NT2/D1 (cell line): Measurements from ENCODE around the gene VCL.
"Not testable (repeated sequence)": the region's sequence is repeated elsewhere in the genome, so short reads cannot be mapped to it uniquely, and the experiment has no call there.

ENCODE experiments used
- DNase-seq: peaks from one replicate; pipeline ENCODE4 v3.0.0-alpha.2; 2011; ENCODE audit warnings: low read depth, low spot score
- H3K27me3 ChIP-seq: 2 replicates; pipeline ENCODE4 v1.6.0; 2011; ENCODE audit warnings: mild to moderate bottlenecking; ENCODE audit not compliant: insufficient read length, insufficient read depth
- H3K36me3 ChIP-seq: 2 replicates; pipeline ENCODE4 v1.6.1; 2011; ENCODE audit warnings: mild to moderate bottlenecking, low read length, mixed read lengths; ENCODE audit not compliant: insufficient read depth, insufficient read length
- H3K4me1 ChIP-seq: 2 replicates; pipeline ENCODE4 v1.5.1; 2011; ENCODE audit not compliant: insufficient read depth, insufficient read length
- H3K4me3 ChIP-seq: 2 replicates; pipeline ENCODE4 v1.5.1; 2011; ENCODE audit warnings: low read depth; ENCODE audit not compliant: insufficient read length
- H3K9ac ChIP-seq: 2 replicates; pipeline ENCODE4 v1.6.0; 2011; ENCODE audit warnings: low read depth; ENCODE audit not compliant: insufficient read length
- H3K9me3 ChIP-seq: 2 replicates; pipeline ENCODE4 v1.5.1; 2011; ENCODE audit warnings: mild to moderate bottlenecking, low read length; ENCODE audit not compliant: insufficient read depth
- SUZ12 ChIP-seq: IDR thresholded peaks from 2 replicates; pipeline ENCODE4 v1.6.1; 2011; ENCODE audit not compliant: insufficient read length, insufficient read depth; ENCODE audit errors: extremely low read depth
- YY1 ChIP-seq: IDR thresholded peaks from 2 replicates; pipeline ENCODE4 v1.6.1; 2011; ENCODE audit not compliant: insufficient read length, insufficient read depth
- ZNF274 ChIP-seq: IDR thresholded peaks from 2 replicates; pipeline ENCODE4 v1.6.1; 2011; ENCODE audit warnings: mild to moderate bottlenecking, low read depth, low read length

VCL gene

DNA sequence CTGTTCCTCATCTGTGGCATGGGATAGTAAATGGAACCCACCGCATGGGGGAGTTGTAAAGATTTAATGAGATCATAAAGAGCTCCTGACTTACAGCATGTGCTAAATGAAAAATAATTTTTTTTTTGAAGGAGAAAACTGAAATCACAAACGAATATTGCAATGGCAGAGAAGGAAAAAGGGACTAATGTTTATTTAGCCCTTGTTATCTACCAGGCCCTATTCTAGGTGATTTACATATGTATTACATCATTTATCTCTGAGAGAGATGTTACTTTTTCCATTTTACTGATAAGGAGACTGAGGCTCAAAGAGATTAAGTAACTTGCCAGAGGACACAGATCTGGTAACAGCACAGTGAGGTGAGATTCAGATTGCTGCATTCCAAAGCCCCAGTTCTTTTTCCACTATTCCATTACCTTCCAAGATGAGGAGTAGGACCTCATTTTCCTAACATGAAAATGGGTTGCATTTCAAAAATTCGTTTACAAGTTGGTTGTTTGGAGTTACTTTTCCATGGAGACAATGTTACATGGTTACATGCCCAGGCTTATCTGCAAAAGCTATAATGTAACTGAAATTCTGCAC is 28.6 kb downstream of the VCL start:
- Histone ChIP-seq H3K4me3 (no peak overlapping the region), H3K27me3 (no peaks in the 10 kb centered on the region), H3K9ac (no peak overlapping the region), H3K4me1 (no peaks in the 10 kb centered on the region), H3K9me3 (no peaks in the 10 kb centered on the region), H3K36me3 (peaks cover 44% of the 10 kb centered on the region)
- DNase-seq: no peak
- TF ChIP-seq ZNF274: no peak

DNA sequence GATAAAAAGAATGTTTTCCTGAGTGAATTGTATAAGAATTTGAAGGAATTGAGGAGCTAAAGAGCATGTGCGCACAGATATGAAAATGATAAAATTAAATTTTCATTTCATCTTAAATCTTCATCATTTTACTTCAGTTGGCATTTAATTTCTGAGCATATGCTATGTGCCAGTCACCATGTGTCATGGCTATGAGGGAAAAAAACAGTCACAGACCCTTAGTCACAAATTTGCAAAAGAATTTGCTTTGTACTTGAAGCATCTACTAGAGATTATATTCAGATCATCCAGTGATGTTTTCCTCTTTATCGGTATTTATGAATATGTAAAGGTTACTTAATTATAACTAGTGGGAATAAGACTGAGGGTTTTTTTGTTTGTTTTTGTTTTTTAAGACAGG is 29.8 kb downstream of the VCL start:
- Histone ChIP-seq H3K36me3 (peaks cover 42% of the 10 kb centered on the region), H3K27me3 (no peaks in the 10 kb centered on the region), H3K4me3 (no peak overlapping the region), H3K9ac (no peak overlapping the region), H3K4me1 (no peaks in the 10 kb centered on the region), H3K9me3 (no peaks in the 10 kb centered on the region)
- TF ChIP-seq YY1 (no peak), SUZ12 (no peak)
- no peak for DNase-seq

- no peaks in the 10 kb centered on the region for H3K9me3 ChIP-seq
- H3K36me3 ChIP-seq: peaks cover 43% of the 10 kb centered on the region
- DNase-seq: no peak
- no peaks in the 10 kb centered on the region for H3K4me1 ChIP-seq
- H3K4me3 ChIP-seq: no peak overlapping the region
- no peaks in the 10 kb centered on the region for H3K27me3 ChIP-seq
- H3K9ac ChIP-seq: no peak overlapping the region
- no peak for TF ChIP-seq ZNF274
- no peak for TF ChIP-seq YY1
- TF ChIP-seq SUZ12: no peak
These were observed 32.0 kb downstream of the VCL start for GRCh38 chr10:74029943-74030342.

DNA sequence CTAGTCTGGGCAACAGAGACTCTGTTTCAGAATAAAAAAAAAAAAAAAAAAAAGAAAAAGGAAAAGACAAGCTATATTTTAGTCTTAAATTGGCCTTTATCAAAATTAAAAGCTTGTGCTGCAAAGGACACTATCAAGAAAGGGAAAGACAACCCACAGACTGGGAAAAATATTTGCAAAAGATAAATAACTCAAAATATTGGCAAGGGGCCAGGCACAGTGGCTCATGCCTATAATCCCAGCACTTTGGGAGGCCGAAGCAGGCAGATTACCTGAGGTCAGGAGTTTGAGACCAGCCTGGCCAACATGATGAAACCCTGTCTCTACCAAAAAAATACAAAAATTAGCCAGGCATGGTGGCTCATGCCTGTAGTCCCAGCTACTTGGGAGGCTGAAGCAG is 34.3 kb downstream of the VCL start:
- not testable (repeated sequence) for H3K4me1 ChIP-seq, H3K4me3 ChIP-seq, H3K9me3 ChIP-seq, DNase-seq, H3K9ac ChIP-seq, H3K27me3 ChIP-seq
- H3K36me3 ChIP-seq: peaks cover 38% of the 10 kb centered on the region

DNA sequence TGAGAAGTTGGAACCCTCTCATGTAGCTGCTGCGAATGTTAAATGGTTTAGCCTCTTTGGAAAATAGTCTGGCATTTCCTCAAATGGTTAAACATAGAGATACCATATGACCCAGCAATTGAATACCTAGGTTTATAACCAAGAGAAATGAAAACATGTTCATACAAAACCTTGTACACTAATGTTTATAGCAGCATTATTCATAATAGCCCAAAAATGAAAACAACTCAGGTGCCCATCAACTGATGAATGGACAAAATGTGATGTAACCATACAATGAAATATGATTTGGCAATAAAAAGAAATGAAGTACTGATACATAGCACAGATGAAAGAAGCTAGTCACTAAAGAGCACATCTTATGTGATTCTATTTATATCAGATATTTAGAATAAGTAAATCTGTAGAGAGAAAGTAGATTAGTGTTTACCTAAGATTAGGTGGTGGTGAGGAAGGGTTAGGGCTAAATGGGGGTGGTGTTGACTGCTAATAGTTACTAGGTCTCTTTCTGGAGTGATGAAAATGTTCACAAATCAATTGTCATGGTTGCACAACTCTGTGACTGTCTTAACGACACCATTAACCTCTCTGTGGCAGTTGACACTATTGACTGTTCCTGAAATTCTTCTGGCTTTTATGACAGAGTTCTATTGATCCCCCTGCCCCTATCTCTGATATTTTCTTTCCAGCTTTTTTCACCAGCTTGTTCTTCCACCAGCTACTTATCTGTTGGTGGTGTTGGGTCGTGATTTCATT is 35.2 kb downstream of the VCL start:
- TF ChIP-seq ZNF274 (no peak), SUZ12 (no peak), YY1 (no peak)
- no peak for DNase-seq
- no peaks in the 10 kb centered on the region for H3K9me3 ChIP-seq
- peaks cover 41% of the 10 kb centered on the region for H3K36me3 ChIP-seq
- H3K4me3 ChIP-seq: no peak overlapping the region
- no peaks in the 10 kb centered on the region for H3K27me3 ChIP-seq
- no peak overlapping the region for H3K9ac ChIP-seq
- no peaks in the 10 kb centered on the region for H3K4me1 ChIP-seq

DNA sequence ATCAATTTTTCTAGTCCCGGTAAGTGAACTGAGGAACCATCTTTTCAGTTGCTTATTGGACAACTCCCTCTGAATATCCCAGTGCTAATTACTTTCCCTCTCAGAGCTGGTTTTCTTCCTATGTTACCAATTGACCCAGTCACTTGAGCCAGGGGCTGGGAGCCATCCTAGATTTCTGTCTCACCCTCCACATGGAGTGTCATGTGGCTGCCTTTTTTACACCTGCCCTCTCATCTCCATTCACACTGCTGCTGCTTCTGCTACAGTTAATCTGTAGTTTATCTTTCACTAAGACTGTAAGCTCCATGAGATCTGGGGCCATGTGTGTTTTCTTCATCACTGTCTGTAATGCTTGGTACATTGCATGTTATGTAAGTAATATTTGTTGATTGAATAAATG is 35.8 kb downstream of the VCL start:
- Histone ChIP-seq H3K27me3 (no peaks in the 10 kb centered on the region), H3K4me3 (no peak overlapping the region), H3K4me1 (no peaks in the 10 kb centered on the region), H3K9me3 (no peaks in the 10 kb centered on the region), H3K36me3 (peaks cover 41% of the 10 kb centered on the region), H3K9ac (no peak overlapping the region)
- TF ChIP-seq SUZ12 (no peak), ZNF274 (no peak), YY1 (no peak)
- DNase-seq: no peak

DNA sequence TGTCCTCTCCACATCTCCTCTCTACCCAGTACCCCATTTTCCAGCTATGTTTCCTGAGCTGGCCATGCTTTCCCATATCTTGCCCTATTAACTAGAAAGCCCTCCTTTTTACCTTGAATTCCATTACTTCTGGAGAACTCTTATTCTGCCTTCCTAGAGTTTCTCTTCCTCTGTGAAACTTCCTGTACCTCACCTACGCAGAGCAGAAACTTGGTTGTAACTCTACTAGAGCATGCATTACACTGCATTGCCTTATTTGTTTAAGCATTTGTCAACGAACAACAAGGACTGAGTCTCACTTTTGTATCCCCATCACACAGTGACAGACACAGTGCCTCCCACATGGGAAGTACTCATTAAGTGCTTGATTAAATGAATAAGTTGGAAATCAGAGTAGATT is 36.4 kb downstream of the VCL start:
- TF ChIP-seq YY1 (no peak), SUZ12 (no peak), ZNF274 (no peak)
- H3K4me1 ChIP-seq: no peaks in the 10 kb centered on the region

GRCh38 chr10:74035303-74035702 is 37.4 kb downstream of the VCL start:
- no peaks in the 10 kb centered on the region for H3K4me1 ChIP-seq

More for the DNA sequence above, 36.4 kb downstream of the VCL start:
- no peak for DNase-seq
- Histone ChIP-seq H3K9ac (no peak overlapping the region), H3K27me3 (no peaks in the 10 kb centered on the region), H3K9me3 (no peaks in the 10 kb centered on the region), H3K36me3 (peaks cover 39% of the 10 kb centered on the region), H3K4me3 (no peak overlapping the region)

More at GRCh38 chr10:74035303-74035702, 37.4 kb downstream of the VCL start:
- H3K36me3 ChIP-seq: peaks cover 30% of the 10 kb centered on the region
- TF ChIP-seq YY1 (no peak), ZNF274 (no peak), SUZ12 (no peak)
- H3K4me3 ChIP-seq: no peak overlapping the region
- DNase-seq: no peak
- H3K27me3 ChIP-seq: no peaks in the 10 kb centered on the region
- H3K9ac ChIP-seq: no peak overlapping the region
- H3K9me3 ChIP-seq: no peaks in the 10 kb centered on the region
